ACC112 (cell line): ENCODE measurements around the gene ELP4.
"Not testable (repeated sequence)": the region's sequence is repeated elsewhere in the genome, so short reads cannot be mapped to it uniquely, and the experiment has no call there.

ENCODE experiments used
- H2AFZ ChIP-seq: fragments of 200-600 bp; sonication (generic); one replicate; pipeline ENCODE4 v1.6.0; 2017; ENCODE audit warnings: antibody characterized with exemption, low read length; ENCODE audit not compliant: unreplicated experiment
- H3K27ac ChIP-seq: fragments of 200-600 bp; sonication (generic); 2 replicates; pipeline ENCODE4 v1.5.1; 2014; ENCODE audit warnings: low read depth, mild to moderate bottlenecking, antibody characterized with exemption, low read length, moderate library complexity
- H3K27me3 ChIP-seq: fragments of 200-600 bp; sonication (generic); 2 replicates; pipeline ENCODE4 v1.6.1; 2014; ENCODE audit warnings: mild to moderate bottlenecking, antibody characterized with exemption, low read length, moderate library complexity, mixed read lengths; ENCODE audit not compliant: insufficient read depth
- H3K36me3 ChIP-seq: fragments of 200-600 bp; sonication (generic); 2 replicates; pipeline ENCODE4 v1.6.1; 2016; ENCODE audit warnings: mild to moderate bottlenecking, antibody characterized with exemption, low read length, moderate library complexity, mixed read lengths; ENCODE audit not compliant: insufficient read depth
- H3K4me1 ChIP-seq: fragments of 200-600 bp; sonication (generic); one replicate; pipeline ENCODE4 v1.6.1; 2016; ENCODE audit warnings: low read length, mixed read lengths; ENCODE audit not compliant: insufficient read depth, unreplicated experiment, control insufficient read depth
- H3K4me3 ChIP-seq: fragments of 200-600 bp; sonication (generic); 2 replicates; pipeline ENCODE4 v1.5.1; 2014; ENCODE audit warnings: mild to moderate bottlenecking, low read depth, low read length
- H3K79me2 ChIP-seq: fragments of 200-600 bp; sonication (generic); one replicate; pipeline ENCODE4 v1.6.0; 2016; ENCODE audit warnings: low read length; ENCODE audit not compliant: control insufficient read depth, unreplicated experiment, insufficient read depth

The ELP4 gene

GRCh38 chr11:31493235-31493634, 16.3 kb upstream of the ELP4 start:
- no peak overlapping the region for H2AFZ ChIP-seq
- H3K27me3 ChIP-seq = no peaks in the 10 kb centered on the region
- peaks cover 5% of the 10 kb centered on the region for H3K79me2 ChIP-seq

DNA sequence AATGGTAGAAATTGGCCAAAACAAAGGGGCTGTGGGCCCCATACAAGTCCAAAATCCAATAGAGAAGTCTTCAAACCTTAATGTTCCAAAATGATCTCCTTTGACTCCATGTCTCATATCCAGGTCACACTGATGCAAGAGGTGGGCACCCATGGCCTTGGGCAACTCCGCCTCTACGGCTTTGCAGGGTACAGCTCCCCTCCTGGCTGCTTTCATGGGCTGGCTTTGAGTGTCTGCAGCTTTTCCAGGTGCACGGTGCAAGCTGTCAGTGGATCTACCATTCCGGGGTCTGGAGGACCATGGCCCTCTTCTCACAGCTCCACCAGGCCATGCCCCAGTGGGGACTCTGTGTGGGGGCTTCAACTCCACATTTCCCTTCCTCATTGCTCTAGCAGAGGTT, 15.8 kb upstream of the ELP4 start:
- H3K27ac ChIP-seq, H3K36me3 ChIP-seq, H3K4me3 ChIP-seq, H2AFZ ChIP-seq, H3K27me3 ChIP-seq, H3K4me1 ChIP-seq: not testable (repeated sequence)
- peaks cover 10% of the 10 kb centered on the region for H3K79me2 ChIP-seq

More at GRCh38 chr11:31493235-31493634, 16.3 kb upstream of the ELP4 start:
- no peaks in the 10 kb centered on the region for H3K4me1 ChIP-seq
- no peak overlapping the region for H3K27ac ChIP-seq
- H3K4me3 ChIP-seq = no peak overlapping the region
- H3K36me3 ChIP-seq = peaks cover 3% of the 10 kb centered on the region; the same call in 1 of the 2 replicates

- H2AFZ ChIP-seq = no peak overlapping the region
- peaks cover 29% of the 10 kb centered on the region for H3K79me2 ChIP-seq
- H3K27me3 ChIP-seq = no peaks in the 10 kb centered on the region
- no peaks in the 10 kb centered on the region for H3K4me1 ChIP-seq
- H3K27ac ChIP-seq = no peak overlapping the region
- no peak overlapping the region for H3K4me3 ChIP-seq
- H3K36me3 ChIP-seq = 0 out of 2 replicates have a peak, but pooled peaks cover 3% of the 10 kb centered on the region
Measured at GRCh38 chr11:31499576-31500178, 9.9 kb upstream of the ELP4 start.

DNA sequence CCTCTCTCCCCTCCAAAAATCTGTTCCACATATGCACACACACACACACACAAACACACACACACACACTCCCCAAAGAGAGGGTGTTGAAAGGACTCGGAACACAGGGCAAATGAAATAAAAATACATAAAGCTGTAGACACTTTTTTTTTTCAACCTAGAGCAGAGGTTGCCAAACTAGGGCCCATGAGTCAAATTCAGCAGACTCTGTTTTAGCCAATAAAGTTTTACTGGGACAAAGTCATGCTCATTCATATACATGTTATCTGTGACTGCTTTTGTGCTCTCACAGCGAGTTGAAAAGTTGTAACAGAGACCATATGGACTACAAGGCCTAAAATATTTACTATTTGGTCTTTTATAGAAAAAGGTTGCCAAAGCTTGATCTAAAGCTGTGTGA, 9.0 kb upstream of the ELP4 start:
- H2AFZ ChIP-seq = no peak overlapping the region
- H3K36me3 ChIP-seq = peaks cover 6% of the 10 kb centered on the region; the same call in 1 of the 2 replicates
- no peak overlapping the region for H3K27ac ChIP-seq
- H3K27me3 ChIP-seq = no peaks in the 10 kb centered on the region
- no peak overlapping the region for H3K4me3 ChIP-seq
- peaks cover 33% of the 10 kb centered on the region for H3K79me2 ChIP-seq
- H3K4me1 ChIP-seq = no peaks in the 10 kb centered on the region

DNA sequence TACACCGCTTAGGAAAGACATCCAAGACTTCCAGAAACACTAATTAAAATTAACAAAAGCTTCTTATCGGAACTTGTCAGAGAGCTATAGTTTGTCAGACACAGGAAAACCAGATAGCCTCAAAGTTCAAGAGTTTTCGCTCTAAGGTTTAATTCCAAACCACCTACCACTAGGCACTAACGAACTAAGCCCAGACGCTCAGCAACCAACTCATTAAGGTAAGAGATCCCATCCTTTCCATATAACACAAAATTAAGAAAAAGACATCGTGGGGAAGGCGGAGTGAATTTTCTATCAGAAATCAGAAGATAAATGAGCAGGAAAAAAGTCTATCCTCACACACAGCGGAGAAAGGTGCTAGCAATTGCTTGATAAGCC, 527 bp upstream of the ELP4 start:
- no peak overlapping the region for H3K27ac ChIP-seq
- peaks cover 61% of the 10 kb centered on the region for H3K79me2 ChIP-seq
- peak overlapping the region; percentile 95 for H2AFZ ChIP-seq
- H3K36me3 ChIP-seq = peaks cover 3% of the 10 kb centered on the region; the same call in 1 of the 2 replicates
- H3K27me3 ChIP-seq = no peaks in the 10 kb centered on the region
- H3K4me1 ChIP-seq = peaks cover 21% of the 10 kb centered on the region
- H3K4me3 ChIP-seq = peak overlapping the region; percentile 96

GRCh38 chr11:31512117-31512516, 2.5 kb downstream of the ELP4 start:
- no peak overlapping the region for H3K27ac ChIP-seq
- H3K79me2 ChIP-seq = peaks cover 49% of the 10 kb centered on the region
- H3K4me1 ChIP-seq = peaks cover 21% of the 10 kb centered on the region
- no peak overlapping the region for H2AFZ ChIP-seq
- H3K27me3 ChIP-seq = no peaks in the 10 kb centered on the region
- H3K4me3 ChIP-seq = no peak overlapping the region
- H3K36me3 ChIP-seq = no peaks in the 10 kb centered on the region

DNA sequence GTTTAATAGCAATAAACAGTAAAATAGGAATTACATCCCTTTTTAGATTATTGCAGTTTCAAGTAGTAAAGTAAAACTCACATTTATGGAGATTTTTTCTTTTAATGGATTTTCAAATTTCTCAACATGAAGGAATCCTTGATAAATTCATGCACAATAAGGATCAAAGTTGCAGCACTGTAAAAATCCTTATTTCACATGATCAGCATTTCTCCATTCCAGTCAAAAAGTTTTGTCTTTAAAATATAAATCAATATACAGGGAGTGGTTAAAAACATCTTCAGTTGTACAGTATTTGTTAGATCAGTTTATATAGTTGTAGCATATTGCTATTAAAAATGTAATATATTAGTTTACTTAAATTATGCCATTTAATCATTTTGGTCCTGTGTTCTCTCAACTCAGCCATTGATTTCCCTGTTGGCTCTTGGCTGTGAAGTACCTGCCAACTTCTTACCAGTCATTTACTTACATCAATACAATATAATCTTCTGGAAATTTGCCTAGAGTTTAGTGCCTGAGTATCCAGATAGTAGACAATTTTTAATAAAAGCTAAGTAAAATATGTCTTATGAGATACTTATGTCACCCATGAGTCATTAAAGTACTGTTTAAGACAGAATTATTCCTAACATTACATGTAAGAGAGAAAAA, 12.1 kb downstream of the ELP4 start:
- Histone ChIP-seq H3K4me3 (no peak overlapping the region), H3K27me3 (no peaks in the 10 kb centered on the region), H2AFZ (no peak overlapping the region), H3K79me2 (no peaks in the 10 kb centered on the region), H3K4me1 (no peaks in the 10 kb centered on the region), H3K36me3 (no peaks in the 10 kb centered on the region; the same call in 1 of the 2 replicates), H3K27ac (no peak overlapping the region)

GRCh38 chr11:31529189-31529588, 19.6 kb downstream of the ELP4 start:
- Histone ChIP-seq H2AFZ (no peak overlapping the region), H3K79me2 (no peaks in the 10 kb centered on the region), H3K4me1 (no peaks in the 10 kb centered on the region), H3K27me3 (no peaks in the 10 kb centered on the region), H3K27ac (no peak overlapping the region), H3K36me3 (no peaks in the 10 kb centered on the region), H3K4me3 (no peak overlapping the region)

GRCh38 chr11:31529701-31530100, 20.1 kb downstream of the ELP4 start:
- Histone ChIP-seq H2AFZ (no peak overlapping the region), H3K79me2 (no peaks in the 10 kb centered on the region), H3K27me3 (no peaks in the 10 kb centered on the region), H3K27ac (no peak overlapping the region), H3K36me3 (no peaks in the 10 kb centered on the region), H3K4me3 (no peak overlapping the region), H3K4me1 (no peaks in the 10 kb centered on the region)

DNA sequence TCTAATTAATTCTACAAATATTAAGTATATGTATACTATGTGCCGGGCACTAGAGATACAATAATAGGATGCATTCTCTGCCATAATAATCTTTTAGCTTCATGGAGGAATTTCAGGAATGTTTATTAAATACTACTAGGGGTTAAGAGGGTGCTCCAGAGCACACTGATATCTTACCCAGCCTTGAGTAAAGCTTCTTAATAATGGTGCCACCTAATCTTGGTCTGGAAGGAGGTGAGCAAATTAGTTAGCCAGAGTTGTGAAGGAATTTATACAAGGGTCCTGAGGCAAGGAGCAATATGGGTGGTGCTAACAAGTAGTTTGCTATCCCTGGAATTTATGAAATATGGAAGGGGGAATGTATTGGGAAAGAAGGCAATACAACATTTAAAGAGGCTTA, 21.7 kb downstream of the ELP4 start:
- H3K79me2 ChIP-seq = no peaks in the 10 kb centered on the region
- H2AFZ ChIP-seq = no peak overlapping the region
- H3K36me3 ChIP-seq = no peaks in the 10 kb centered on the region
- no peaks in the 10 kb centered on the region for H3K27me3 ChIP-seq
- H3K4me1 ChIP-seq = no peaks in the 10 kb centered on the region
- no peak overlapping the region for H3K4me3 ChIP-seq
- H3K27ac ChIP-seq = no peak overlapping the region

- Histone ChIP-seq H3K79me2 (no peaks in the 10 kb centered on the region), H3K4me1 (no peaks in the 10 kb centered on the region), H3K27ac (no peak overlapping the region), H3K27me3 (no peaks in the 10 kb centered on the region), H3K36me3 (peaks cover 6% of the 10 kb centered on the region; the same call in 1 of the 2 replicates), H3K4me3 (no peak overlapping the region), H2AFZ (no peak overlapping the region)
Measured at GRCh38 chr11:31535479-31535878, 25.9 kb downstream of the ELP4 start.
